Omental fat pad (tissue), 4 donors: ENCODE results near the gene KIRREL2. TPM values are rescaled to one million over a fixed set of nuclear protein-coding genes. Genes with fewer than 3 reads are reported as not detected.

Experiments used
- ATAC-seq: fragments of 150-250 bp; one replicate; pipeline ENCODE4 v1.9.1; 2016; ENCODE audit warnings: mild to moderate bottlenecking, moderate library complexity; ENCODE audit not compliant: low FRiP score
- DNase-seq: peaks from one replicate; pipeline ENCODE4 v3.0.0-alpha.2; 2019; ENCODE audit warnings: low spot score
- CTCF ChIP-seq, 3 donors: fragments of 450-650 bp; IDR thresholded peaks; one replicate each; pipeline ENCODE4 v1.5.1; 2016 to 2017; ENCODE audit warnings: antibody characterized with exemption in 3 of 3, mild to moderate bottlenecking in 3 of 3, moderate library complexity in 2 of 3
- total RNA-seq, 4 donors: library from RNA; depleted of rRNA; stranded (reverse); fragments of >200 nt; gene quantifications; one replicate each; pipeline ENCODE4 v1.1.0, GENCODE V29; 2016

The KIRREL2 gene
- total RNA-seq, 4 donors from 2014 or later: 0.25 to 1.4 (median 0.48) TPM; not detected in 1

GRCh38 chr19:35870798-35871197 is 14.1 kb downstream of the KIRREL2 start:
- ATAC-seq (no peak), DNase-seq (no peak)
- TF ChIP-seq CTCF (IDR thresholded peaks at IDR 0.05): no peak

- DNase-seq: no peak
- no peak for ATAC-seq
- TF ChIP-seq CTCF (IDR thresholded peaks at IDR 0.05): no peak
Observed at GRCh38 chr19:35871611-35872010, 14.9 kb downstream of the KIRREL2 start.

- no peak for TF ChIP-seq CTCF (IDR thresholded peaks at IDR 0.05)
- DNase-seq (no peak), ATAC-seq (no peak)
Observed at GRCh38 chr19:35872180-35872579, 15.5 kb downstream of the KIRREL2 start.

- DNase-seq (no peak), ATAC-seq (no peak)
- no peak for TF ChIP-seq CTCF (IDR thresholded peaks at IDR 0.05)
Observed at GRCh38 chr19:35874392-35874930, 17.8 kb downstream of the KIRREL2 start.

GRCh38 chr19:35879068-35879467 is 22.4 kb downstream of the KIRREL2 start:
- ATAC-seq (no peak), DNase-seq (no peak)
- TF ChIP-seq CTCF (IDR thresholded peaks at IDR 0.05): no peak

GRCh38 chr19:35879770-35880317 is 23.1 kb downstream of the KIRREL2 start:
- peak; percentile 84 for DNase-seq

More at GRCh38 chr19:35879770-35880317, 23.1 kb downstream of the KIRREL2 start:
- peak; percentile 94 for ATAC-seq
- TF ChIP-seq CTCF (IDR thresholded peaks at IDR 0.05): no peak
